CD4-positive, alpha-beta T cell treated with Interleukin-2 at 100 ng/mL for 4 hours (primary cell): ENCODE measurements around the gene RAG1.

Source experiments
- DNase-seq: peaks from one replicate; pipeline ENCODE4 v3.0.0-alpha.2; 2020; ENCODE audit warnings: low spot score

Gene RAG1

DNA sequence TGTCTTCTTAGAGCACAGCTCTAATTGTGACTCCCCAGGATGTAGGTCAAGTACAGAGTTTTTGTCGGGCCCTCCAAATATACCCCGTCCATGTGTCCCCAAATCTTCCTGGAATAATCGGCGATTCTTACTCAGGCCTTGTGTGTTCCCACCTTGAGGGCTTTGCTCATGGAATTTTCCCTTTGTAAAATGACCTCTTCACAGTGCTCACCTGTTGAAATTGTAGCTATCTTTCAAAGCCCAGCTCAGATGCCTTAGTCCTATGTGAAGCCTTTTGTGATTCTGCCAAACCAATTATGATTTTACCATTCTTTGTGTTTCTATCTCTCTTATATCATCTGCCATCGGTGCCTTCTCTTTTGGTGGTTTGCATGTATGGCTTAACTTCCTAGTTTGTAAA lies 60.3 kb downstream of the RAG1 start:
- DNase-seq: no peak

- DNase-seq: no peak
Observed at GRCh38 chr11:36628765-36629244, 61.0 kb downstream of the RAG1 start.
